Measurements from ENCODE around the gene DNAJC22.

GRCh38 chr12:49309386-49309785 lies 37.3 kb upstream of the DNAJC22 start:
- no peak for TF ChIP-seq CTCF (IDR thresholded peaks at IDR 0.05)
- TF ChIP-seq TAF1 (IDR thresholded peaks at IDR 0.05; ENCODE audit: borderline replicate concordance, low read depth, low read length), result no peak
- no peak for TF ChIP-seq RXRA (IDR thresholded peaks at IDR 0.05; ENCODE audit: borderline replicate concordance, low read depth)
- TF ChIP-seq RFX5 (IDR thresholded peaks at IDR 0.05; ENCODE audit: low read length), result no peak
- no peak for TF ChIP-seq REST (IDR thresholded peaks at IDR 0.05; ENCODE audit: low read depth, low read length)
- TF ChIP-seq TCF12 (IDR thresholded peaks at IDR 0.05), result no peak
- TF ChIP-seq RCOR1 (IDR thresholded peaks at IDR 0.05; ENCODE audit: low read length), result no peak
- TF ChIP-seq NRF1 (IDR thresholded peaks at IDR 0.05; ENCODE audit: low read depth, low read length), result no peak
- TF ChIP-seq ZBTB33 (IDR thresholded peaks at IDR 0.05; ENCODE audit: borderline replicate concordance, low read depth), result no peak

Data from SK-N-SH (cell line).